ENCODE data around the gene TRIM17. TPM values are rescaled to one million over a fixed set of nuclear protein-coding genes. Genes with fewer than 3 reads are reported as not detected.

TRIM17 gene
- total and polyA plus RNA-seq, 12 donors: 0.17 to 7.4 (median 0.96) TPM; not detected in 3

GRCh38 chr1:228399531-228400236, 17.0 kb downstream of the TRIM17 start:
- WGBS, 4 donors: 92 to 97% (median 96%) methylated on average over 14 of the region's 14 CpGs
- DNase-seq: peak in 1 of 7 donors; percentile 13
- no peak overlapping the region for H3K27ac ChIP-seq
- no peaks in the 10 kb centered on the region for H3K27me3 ChIP-seq
- H3K9me3 ChIP-seq (replicated peaks in 1 of 3): no peaks in the 10 kb centered on the region
- intact Hi-C loops (cut with DNase I): no loop called here
- no peak for TF ChIP-seq CTCF (IDR thresholded peaks at IDR 0.05)
- H3K4me1 ChIP-seq (replicated peaks in 1 of 2): peaks cover 6 to 14% of the 10 kb centered on the region in 2 donors
- H3K36me3 ChIP-seq (replicated peaks in 1 of 2): peaks cover 0 to 58% of the 10 kb centered on the region in 2 donors
- H3K4me3 ChIP-seq: no peak overlapping the region

- WGBS, 4 donors: 92 to 98% (median 95%) methylated on average over 8 to 12 of the region's 12 CpGs
- peak in 1 of 7 donors; percentile 8 for DNase-seq
- H3K4me1 ChIP-seq (replicated peaks in 1 of 2): peaks cover under 1 to 6% of the 10 kb centered on the region in 2 donors
- no peak for TF ChIP-seq POLR2A (IDR thresholded peaks at IDR 0.05)
- no peak for TF ChIP-seq CTCF (IDR thresholded peaks at IDR 0.05)
- no peaks in the 10 kb centered on the region for H3K27me3 ChIP-seq
- no peak overlapping the region for H3K27ac ChIP-seq
- intact Hi-C loops (cut with DNase I): no loop called here
- no peak overlapping the region for H3K4me3 ChIP-seq
- H3K36me3 ChIP-seq (replicated peaks in 1 of 2): peaks cover 0 to 64% of the 10 kb centered on the region in 2 donors
- no peaks in the 10 kb centered on the region for H3K9me3 ChIP-seq (replicated peaks in 1 of 3)
Observed at GRCh38 chr1:228398741-228399461, 17.8 kb downstream of the TRIM17 start.

- peak in 1 of 7 donors; percentile 12 for DNase-seq
- TF ChIP-seq CTCF (IDR thresholded peaks at IDR 0.05) (no peak), POLR2A (IDR thresholded peaks at IDR 0.05) (no peak)
- Histone ChIP-seq H3K4me1 (replicated peaks in 1 of 2) (peaks cover 0 to 3% of the 10 kb centered on the region in 2 donors), H3K4me3 (no peak overlapping the region), H3K36me3 (replicated peaks in 1 of 2) (peaks cover 0 to 64% of the 10 kb centered on the region in 2 donors), H3K27ac (no peak overlapping the region), H3K9me3 (replicated peaks in 1 of 3) (no peaks in the 10 kb centered on the region), H3K27me3 (no peaks in the 10 kb centered on the region)
- intact Hi-C loops (cut with DNase I): no loop called here
- WGBS, 4 donors: 91 to 94% (median 93%) methylated on average over 6 of the region's 6 CpGs
Observed at GRCh38 chr1:228397966-228398365, 18.7 kb downstream of the TRIM17 start.

- DNase-seq: peak in 2 of 7 donors; percentile 9 to 44
- intact Hi-C loops (cut with DNase I): no loop called here
Observed at GRCh38 chr1:228396770-228397662, 19.6 kb downstream of the TRIM17 start.

More at GRCh38 chr1:228396770-228397662, 19.6 kb downstream of the TRIM17 start:
- H3K9me3 ChIP-seq (replicated peaks in 1 of 3): no peaks in the 10 kb centered on the region
- peaks cover 0 to 3% of the 10 kb centered on the region in 2 donors for H3K4me1 ChIP-seq (replicated peaks in 1 of 2)
- no peak overlapping the region for H3K4me3 ChIP-seq
- TF ChIP-seq POLR2A (IDR thresholded peaks at IDR 0.05) (no peak), CTCF (IDR thresholded peaks at IDR 0.05) (no peak)
- 95 to 97% (median 95%) methylated on average over 5 to 21 of the region's 21 CpGs for WGBS, 4 donors
- peaks cover 0 to 64% of the 10 kb centered on the region in 2 donors for H3K36me3 ChIP-seq (replicated peaks in 1 of 2)
- no peak overlapping the region for H3K27ac ChIP-seq
- no peaks in the 10 kb centered on the region for H3K27me3 ChIP-seq

All from adrenal gland (tissue), 12 donors.